ENCODE results near the gene DPEP2. TPM values are rescaled to one million over a fixed set of nuclear protein-coding genes. Genes with fewer than 3 reads are reported as not detected.

Gene DPEP2
- total and polyA plus RNA-seq, 10 of the 15 experiments (the other 5 are each of a cell fraction or from before 2014, with no cell fraction given) = 0.04 to 4.0 (median 2.1) TPM

DNA sequence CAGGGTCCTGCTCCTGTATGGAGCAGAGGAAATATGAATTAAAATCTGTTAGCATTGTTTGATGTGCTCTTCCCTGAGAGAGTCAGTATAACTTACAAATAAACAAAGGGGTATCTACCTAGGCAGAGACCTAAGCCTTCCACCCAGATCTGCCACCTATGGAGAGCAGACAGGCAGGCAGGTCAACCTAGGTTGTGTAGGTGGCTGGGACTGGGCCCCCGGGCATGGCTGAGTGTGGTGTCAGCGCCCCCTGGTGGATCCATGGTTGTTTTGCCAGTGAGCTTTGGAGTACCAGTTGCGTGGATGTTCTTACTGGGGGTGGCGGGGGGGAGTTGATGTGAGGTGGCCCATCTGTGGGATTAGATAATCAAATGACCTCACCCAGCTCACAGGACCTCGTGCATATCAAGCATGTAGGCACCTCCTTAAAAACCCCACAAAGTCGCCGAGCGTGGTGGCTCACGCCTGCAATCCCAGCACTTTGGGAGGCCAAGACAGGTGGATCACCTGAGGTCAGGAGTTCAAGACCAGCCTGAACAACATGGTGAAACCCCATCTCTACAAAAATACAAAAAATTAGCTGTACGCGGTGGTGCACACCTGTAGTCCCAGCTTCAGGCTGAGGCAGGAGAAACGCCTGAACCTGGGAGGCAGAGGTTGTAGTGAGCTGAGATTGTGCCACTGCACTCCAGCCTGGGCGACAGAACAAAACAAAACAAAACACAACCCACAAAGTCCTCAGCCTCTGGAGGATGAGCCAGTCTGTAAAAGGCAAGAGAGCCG lies 41.4 kb upstream of the DPEP2 start (continued):
- TF ChIP-seq PKNOX1 (IDR thresholded peaks at IDR 0.05) (0 out of 2 replicates have a peak, but pooled peaks have one; percentile 19), YY1 (IDR thresholded peaks at IDR 0.05; ENCODE audit: low read depth, low read length) (peak; percentile 73), STAT1 (conservative IDR thresholded peaks at IDR 0.05) (peak; percentile 65; the same call in 1 of the 2 replicates), IRF4 (IDR thresholded peaks at IDR 0.05; ENCODE audit: low read depth, low read length) (0 out of 2 replicates have a peak, but pooled peaks have one; percentile 13), CTCF (IDR thresholded peaks at IDR 0.05 in 2 of 3, conservative IDR thresholded peaks at IDR 0.05 in 1 of 3; ENCODE audit: control insufficient read depth in 2 of 3, extremely low read depth in 1 of 3, insufficient read depth in 1 of 3, low read depth in 3 of 3, low read length in 3 of 3) (peak; percentile 87 to 96 (median 93)), TBL1XR1 (IDR thresholded peaks at IDR 0.05; ENCODE audit: low read depth, low read length) (no peak), ZNF207 (IDR thresholded peaks at IDR 0.05; ENCODE audit: borderline replicate concordance) (0 out of 2 replicates have a peak, but pooled peaks have one; percentile 39)

All from GM12878 (cell line).